PC-3 (cell line): ENCODE data around the gene PARP1.

Source experiments
- CTCF ChIP-seq: fragments of 300-600 bp; sonication (generic); conservative IDR thresholded peaks from 2 replicates; pipeline ENCODE4 v1.5.1; 2017; ENCODE audit warnings: antibody characterized with exemption, low read depth, mild to moderate bottlenecking, low read length
- EZH2 ChIP-seq: fragments of 300-600 bp; sonication (generic); IDR thresholded peaks from one replicate; pipeline ENCODE4 v1.6.1; 2017; ENCODE audit warnings: antibody characterized with exemption, mild to moderate bottlenecking, low read length; ENCODE audit not compliant: unreplicated experiment

- TF ChIP-seq EZH2 = no peak
- no peak for TF ChIP-seq CTCF
Observed at GRCh38 chr1:226450688-226451087, 42.8 kb upstream of the PARP1 start.
